GM21825 (cell line): ENCODE results near the gene SEM1.
A peak's percentile ranks its signal among the peaks of the same experiment; 100 is the strongest.
"Not testable (repeated sequence)": the region's sequence is repeated elsewhere in the genome, so short reads cannot be mapped to it uniquely, and the experiment has no call there.

Experiments used
- ATAC-seq: cut with Tn5 transposase; IDR thresholded peaks from one replicate; pipeline ENCODE4 v1.9.1; 2021; ENCODE audit warnings: mild to moderate bottlenecking, moderate library complexity; ENCODE audit not compliant: unreplicated experiment

The SEM1 gene

GRCh38 chr7:96709381-96710228 is at the start of gene SEM1:
Gene SEM1, minus strand, starts transcription at chr7:96709846. Its CDS starts 83 bp downstream, at chr7:96709763.
- peak; percentile 93 for ATAC-seq

GRCh38 chr7:96757880-96758279 is 48.2 kb upstream of the SEM1 start:
- ATAC-seq = not testable (repeated sequence)

- ATAC-seq = no peak
These were observed 37.8 kb upstream of the SEM1 start for GRCh38 chr7:96747418-96747940.

- ATAC-seq = no peak
These were observed 30.5 kb upstream of the SEM1 start for GRCh38 chr7:96740130-96740529.

- ATAC-seq = no peak
These were observed 30.0 kb upstream of the SEM1 start for GRCh38 chr7:96739609-96740008.

GRCh38 chr7:96739167-96739566 is 29.5 kb upstream of the SEM1 start:
- ATAC-seq = no peak

GRCh38 chr7:96738705-96739104 is 29.1 kb upstream of the SEM1 start:
- ATAC-seq = no peak

- no peak for ATAC-seq
These were observed 28.0 kb upstream of the SEM1 start for GRCh38 chr7:96737545-96738050.

GRCh38 chr7:96734343-96734742 is 24.7 kb upstream of the SEM1 start:
- no peak for ATAC-seq

GRCh38 chr7:96729820-96730219 is 20.2 kb upstream of the SEM1 start:
- ATAC-seq = no peak

GRCh38 chr7:96728139-96728538 is 18.5 kb upstream of the SEM1 start:
- ATAC-seq = no peak

- no peak for ATAC-seq
These were observed 18.0 kb upstream of the SEM1 start for GRCh38 chr7:96727534-96728088.

- ATAC-seq = no peak
These were observed 14.0 kb upstream of the SEM1 start for GRCh38 chr7:96723622-96724021.

GRCh38 chr7:96722928-96723327 is 13.3 kb upstream of the SEM1 start:
- not testable (repeated sequence) for ATAC-seq

GRCh38 chr7:96720843-96721242 is 11.2 kb upstream of the SEM1 start:
- no peak for ATAC-seq

- ATAC-seq = no peak
These were observed 9.5 kb upstream of the SEM1 start for GRCh38 chr7:96719164-96719563.

- ATAC-seq = no peak
These were observed 8.7 kb upstream of the SEM1 start for GRCh38 chr7:96718107-96719003.

- ATAC-seq = no peak
These were observed 3.4 kb upstream of the SEM1 start for GRCh38 chr7:96713037-96713436.

GRCh38 chr7:96710544-96710943 is 898 bp upstream of the SEM1 start:
- no peak for ATAC-seq

- ATAC-seq = peak; percentile 2
These were observed 774 bp downstream of the SEM1 start for GRCh38 chr7:96708872-96709271.
